H9 (cell line): ENCODE measurements around the gene C9orf72. TPM values are rescaled to one million over a fixed set of nuclear protein-coding genes. Genes with fewer than 3 reads are reported as not detected.

Source experiments
- DNase-seq: peaks from one replicate; pipeline ENCODE4 v3.0.0-alpha.2; 2017
- H2AFZ ChIP-seq: one replicate; pipeline ENCODE4 v1.6.1; 2013; ENCODE audit warnings: mild to moderate bottlenecking, low read length, control low read depth, moderate library complexity
- H2AK5ac ChIP-seq: 2 replicates; pipeline ENCODE4 v1.6.1; 2013; ENCODE audit warnings: low read length, control low read depth, mixed read lengths; ENCODE audit not compliant: insufficient read length
- H2BK120ac ChIP-seq: one replicate; pipeline ENCODE4 v1.6.1; 2013; ENCODE audit warnings: low read depth, mild to moderate bottlenecking, low read length, control low read depth, inconsistent platforms; ENCODE audit not compliant: poor library complexity, severe bottlenecking
- H2BK12ac ChIP-seq: 2 replicates; pipeline ENCODE4 v1.6.1; 2013; ENCODE audit warnings: low read length, control low read depth, mixed read lengths, low read depth; ENCODE audit not compliant: insufficient read length
- H2BK15ac ChIP-seq: 2 replicates; pipeline ENCODE4 v1.6.1; 2013; ENCODE audit warnings: low read depth, low read length, control low read depth
- H2BK20ac ChIP-seq: one replicate; pipeline ENCODE4 v1.6.1; 2013; ENCODE audit warnings: low read depth, mild to moderate bottlenecking, low read length, control low read depth, inconsistent platforms; ENCODE audit not compliant: poor library complexity, severe bottlenecking
- H2BK5ac ChIP-seq: 2 replicates; pipeline ENCODE4 v1.6.1; 2013; ENCODE audit warnings: low read length, control low read depth, mixed read lengths; ENCODE audit not compliant: insufficient read length
- H3K14ac ChIP-seq: 2 replicates; pipeline ENCODE4 v1.6.1; 2013; ENCODE audit warnings: low read length, control low read depth; ENCODE audit not compliant: insufficient read depth
- H3K18ac ChIP-seq: 2 replicates; pipeline ENCODE4 v1.6.1; 2013; ENCODE audit warnings: low read depth, mild to moderate bottlenecking, mixed read lengths, low read length, control low read depth; ENCODE audit not compliant: insufficient read length
- H3K23ac ChIP-seq: 2 replicates; pipeline ENCODE4 v1.6.1; 2013; ENCODE audit warnings: low read length, control low read depth, mixed read lengths, low read depth; ENCODE audit not compliant: insufficient read length
- H3K23me2 ChIP-seq: 2 replicates; pipeline ENCODE4 v1.6.1; 2013; ENCODE audit warnings: low read depth, mild to moderate bottlenecking, mixed read lengths, low read length, control low read depth; ENCODE audit not compliant: insufficient read length, poor library complexity, severe bottlenecking
- H3K27ac ChIP-seq: 2 replicates; pipeline ENCODE4 v1.5.1; 2013; ENCODE audit warnings: low read length, control low read depth, mixed read lengths, low read depth; ENCODE audit not compliant: insufficient read length
- H3K27me3 ChIP-seq: 2 replicates; pipeline ENCODE4 v1.6.1; 2013; ENCODE audit warnings: low read length, control low read depth, inconsistent platforms; ENCODE audit not compliant: insufficient read depth
- H3K4ac ChIP-seq: 2 replicates; pipeline ENCODE4 v1.6.1; 2013; ENCODE audit warnings: low read depth, mild to moderate bottlenecking, control low read depth, inconsistent platforms, low read length, moderate library complexity
- H3K4me1 ChIP-seq: 2 replicates; pipeline ENCODE4 v1.6.1; 2013; ENCODE audit warnings: low read length, control low read depth, inconsistent platforms; ENCODE audit not compliant: insufficient read depth
- H3K4me2 ChIP-seq: 2 replicates; pipeline ENCODE4 v1.6.1; 2013; ENCODE audit warnings: low read length, control low read depth, mixed read lengths; ENCODE audit not compliant: insufficient read length, insufficient read depth
- H3K56ac ChIP-seq: 2 replicates; pipeline ENCODE4 v1.6.1; 2013; ENCODE audit warnings: low read depth, mild to moderate bottlenecking, mixed read lengths, low read length, control low read depth; ENCODE audit not compliant: insufficient read length
- H3K79me1 ChIP-seq: 2 replicates; pipeline ENCODE4 v1.6.1; 2013; ENCODE audit warnings: low read depth, mild to moderate bottlenecking, moderate library complexity, low read length, control low read depth, inconsistent platforms; ENCODE audit not compliant: insufficient read depth, poor library complexity, severe bottlenecking
- H3K79me2 ChIP-seq: 2 replicates; pipeline ENCODE4 v1.6.1; 2013; ENCODE audit warnings: low read length, control low read depth, inconsistent platforms; ENCODE audit not compliant: insufficient read depth
- H3K9ac ChIP-seq: 2 replicates; pipeline ENCODE4 v1.6.1; 2013; ENCODE audit warnings: low read length, control low read depth, mixed read lengths; ENCODE audit not compliant: insufficient read length; ENCODE audit errors: extremely low read depth
- H3K9me3 ChIP-seq: one replicate; pipeline ENCODE4 v1.6.1; 2013; ENCODE audit warnings: low read depth, low read length, inconsistent platforms; ENCODE audit not compliant: control insufficient read depth
- H3T11ph ChIP-seq: one replicate; pipeline ENCODE4 v1.6.1; 2013; ENCODE audit warnings: mild to moderate bottlenecking, low read length, control low read depth, inconsistent platforms
- H4K20me1 ChIP-seq: one replicate; pipeline ENCODE4 v1.6.1; 2013; ENCODE audit not compliant: control insufficient read depth, insufficient read length, insufficient read depth
- H4K5ac ChIP-seq: 2 replicates; pipeline ENCODE4 v1.6.1; 2013; ENCODE audit warnings: low read depth, mild to moderate bottlenecking, mixed read lengths, low read length, control low read depth; ENCODE audit not compliant: insufficient read length
- H4K8ac ChIP-seq: replicated peaks from 2 replicates; pipeline ENCODE4 v1.6.1; 2013; ENCODE audit warnings: low read length, control low read depth, mixed read lengths, low read depth; ENCODE audit not compliant: insufficient read length
- H4K91ac ChIP-seq: 2 replicates; pipeline ENCODE4 v1.6.1; 2013; ENCODE audit warnings: low read depth, mild to moderate bottlenecking, moderate library complexity, mixed read lengths, low read length, control low read depth; ENCODE audit not compliant: insufficient read length
- H3K27ac Mint-ChIP-seq, 3 experiments: 2 replicates in 2 of 3; 3 replicates in 1 of 3; pipeline ENCODE4 v1.8.0; 2020 to 2021; ENCODE audit warnings: mixed read lengths in 3 of 3, mild to moderate bottlenecking in 1 of 3, moderate library complexity in 1 of 3
- H3K27me3 Mint-ChIP-seq: 2 replicates; pipeline ENCODE4 v1.8.0; 2021; ENCODE audit warnings: low read depth, mild to moderate bottlenecking, moderate library complexity, mixed read lengths
- H3K36me3 Mint-ChIP-seq, 3 experiments: 2 replicates in 2 of 3; 3 replicates in 1 of 3; pipeline ENCODE4 v1.8.0; 2020 to 2021; ENCODE audit warnings: low read depth in 3 of 3, mixed read lengths in 3 of 3; ENCODE audit not compliant: insufficient read depth in 1 of 3
- H3K4me1 Mint-ChIP-seq, 2 experiments: 2 replicates each; pipeline ENCODE4 v1.8.0; 2020; ENCODE audit warnings: mixed read lengths in 2 of 2
- H3K4me3 Mint-ChIP-seq, 2 experiments: 2 replicates in 1 of 2; 3 replicates in 1 of 2; pipeline ENCODE4 v1.8.0; 2020 to 2021; ENCODE audit warnings: mild to moderate bottlenecking in 2 of 2, mixed read lengths in 2 of 2, moderate library complexity in 1 of 2
- H3K9me3 Mint-ChIP-seq, 2 experiments: 2 replicates in 1 of 2; 3 replicates in 1 of 2; pipeline ENCODE4 v1.8.0; 2020; ENCODE audit warnings: mild to moderate bottlenecking in 2 of 2, mixed read lengths in 2 of 2, moderate library complexity in 1 of 2
- CTCF ChIP-seq: fragments of 200-600 bp; sonication (generic); conservative IDR thresholded peaks from 3 replicates; pipeline ENCODE4 v1.8.0; 2021; ENCODE audit warnings: antibody characterized with exemption, mild to moderate bottlenecking
- WGBS: extraction: QIAGEN DNeasy Blood & Tissue Kit; methylation state at CpG from one replicate; pipeline ENCODE4 v1.1.7; 2013; ENCODE audit warnings: missing lambda C conversion rate, low lambda C conversion rate, mixed read lengths; ENCODE audit not compliant: insufficient read length; ENCODE audit errors: extremely low coverage; 5-methylcytosine and 5-hydroxymethylcytosine counted together
- total RNA-seq: library from RNA; stranded (reverse); gene quantifications from 2 replicates; pipeline ENCODE4 v1.2.1, GENCODE V29; 2021

The C9orf72 gene
- total RNA-seq, 1 experiment from 2014 or later, result 17.0 TPM

- H2AFZ ChIP-seq, result no peak overlapping the region
- no peak overlapping the region for H3K4ac ChIP-seq
- H3K79me2 ChIP-seq, result no peaks in the 10 kb centered on the region
- no peak overlapping the region for H3K4me2 ChIP-seq
- no peak overlapping the region for H3K56ac ChIP-seq
- no peak overlapping the region for H2BK120ac ChIP-seq
- 0 out of 2 replicates have a peak, but pooled peaks cover 3% of the 10 kb centered on the region for H3K4me1 ChIP-seq
- no peak overlapping the region for H2BK20ac ChIP-seq
- Mint-ChIP-seq H3K9me3 (no peaks in the 10 kb centered on the region; a peak in 1 of 5 replicates), H3K4me3 (no peak overlapping the region), H3K4me1 (peaks cover 12 to 13% of the 10 kb centered on the region in 2 experiments), H3K27ac (no peak overlapping the region), H3K27me3 (peaks cover 5% of the 10 kb centered on the region), H3K36me3 (no peaks in the 10 kb centered on the region)
- no peaks in the 10 kb centered on the region for H3K79me1 ChIP-seq
- H3K23me2 ChIP-seq, result no peaks in the 10 kb centered on the region
- H2BK5ac ChIP-seq, result no peak overlapping the region
- no peak for DNase-seq
- no peak overlapping the region for H4K8ac ChIP-seq
- no peak overlapping the region for H3K9ac ChIP-seq
- H3K27ac ChIP-seq, result no peak overlapping the region
- H2BK12ac ChIP-seq, result no peak overlapping the region
- no peak overlapping the region for H3K23ac ChIP-seq
- no peaks in the 10 kb centered on the region for H4K20me1 ChIP-seq
- H2AK5ac ChIP-seq, result no peak overlapping the region
- H2BK15ac ChIP-seq, result no peak overlapping the region
- no peak for TF ChIP-seq CTCF
- H3K9me3 ChIP-seq, result no peaks in the 10 kb centered on the region
- H3K27me3 ChIP-seq, result no peaks in the 10 kb centered on the region
- no peak overlapping the region for H3K18ac ChIP-seq
- whole genome bisulfite sequencing, result no CpG with 5 or more reads among the region's 5 CpGs
- no peak overlapping the region for H4K5ac ChIP-seq
- no peak overlapping the region for H4K91ac ChIP-seq
- no peak overlapping the region for H3K14ac ChIP-seq
- no peak overlapping the region for H3T11ph ChIP-seq
These were observed 49.5 kb upstream of the C9orf72 start for GRCh38 chr9:27622693-27623340.
